H1 (cell line): ENCODE measurements around the gene HDX. TPM values are rescaled to one million over a fixed set of nuclear protein-coding genes. Genes with fewer than 3 reads are reported as not detected.

Source experiments
- CTCF ChIA-PET: fragments of 300-600 bp; sonication (Branson Sonifier 250); formaldehyde crosslinking; loops from one replicate; lab custom pipeline; 2021; ENCODE audit not compliant: partially characterized antibody; lab: Charles Lee
- POLR2A ChIA-PET: fragments of 300-600 bp; sonication (Branson Sonifier 250); formaldehyde crosslinking; loops from one replicate; lab custom pipeline; 2021; ENCODE audit warnings: inconsistent platforms; ENCODE audit not compliant: partially characterized antibody; lab: Charles Lee
- DNase-seq, 2 experiments: peaks; one replicate each; pipeline versions ENCODE4 v3.0.0 to v3.0.0-alpha.2; 2010 to 2022; ENCODE audit warnings: low spot score in 2 of 2, low read depth in 1 of 2, mixed read lengths in 1 of 2
- FAIRE-seq: peaks from 2 replicates; lab custom pipeline; 2011; peaks lifted over from hg19 to GRCh38; lab: Jason Lieb, UNC
- H2AFZ ChIP-seq: 2 replicates; pipeline ENCODE4 v1.8.1; 2012; ENCODE audit warnings: low read length, inconsistent platforms
- H2AK5ac ChIP-seq: 2 replicates; pipeline ENCODE4 v1.6.1; 2013; ENCODE audit warnings: low read depth, low read length
- H2BK120ac ChIP-seq: replicated peaks from 2 replicates; pipeline ENCODE3; 2013; ENCODE audit warnings: low read depth, low read length, inconsistent platforms
- H2BK12ac ChIP-seq: 2 replicates; pipeline ENCODE4 v1.6.1; 2013; ENCODE audit warnings: low read depth, low read length
- H2BK15ac ChIP-seq: 2 replicates; pipeline ENCODE4 v1.6.1; 2013; ENCODE audit warnings: low read length
- H2BK20ac ChIP-seq: 2 replicates; pipeline ENCODE4 v1.6.1; 2013; ENCODE audit warnings: low read length
- H2BK5ac ChIP-seq: 2 replicates; pipeline ENCODE4 v1.6.1; 2013; ENCODE audit warnings: low read depth, low read length
- H3K14ac ChIP-seq: 2 replicates; pipeline ENCODE4 v1.6.1; 2013; ENCODE audit warnings: inconsistent platforms; ENCODE audit not compliant: insufficient read length
- H3K18ac ChIP-seq: 2 replicates; pipeline ENCODE4 v1.6.1; 2013; ENCODE audit warnings: low read length; ENCODE audit errors: extremely low read depth
- H3K23ac ChIP-seq: 2 replicates; pipeline ENCODE4 v1.6.1; 2013; ENCODE audit warnings: inconsistent platforms; ENCODE audit not compliant: insufficient read length
- H3K23me2 ChIP-seq: 2 replicates; pipeline ENCODE4 v1.6.1; 2013; ENCODE audit warnings: low read depth, low read length
- H3K27ac ChIP-seq: 2 replicates; pipeline ENCODE4 v1.6.1; 2011; ENCODE audit warnings: low read depth, low read length, inconsistent platforms
- H3K27me3 ChIP-seq, 4 experiments: replicated peaks in 1 of 4; 1 replicate in 1 of 4; 2 replicates in 3 of 4; pipeline versions ENCODE4 v1.6.1 to v1.8.1; 2011 to 2013; ENCODE audit warnings: low read length in 3 of 4, mild to moderate bottlenecking in 3 of 4, inconsistent platforms in 2 of 4, mixed read lengths in 2 of 4, moderate library complexity in 1 of 4; ENCODE audit not compliant: control insufficient read depth in 3 of 4, insufficient read depth in 3 of 4; ENCODE audit errors: extremely low read depth in 1 of 4
- H3K36me3 ChIP-seq, 4 experiments: 2 replicates each; pipeline versions ENCODE4 v1.6.1 to v1.8.1; 2011 to 2013; ENCODE audit warnings: mild to moderate bottlenecking in 4 of 4, low read length in 3 of 4, moderate library complexity in 2 of 4, control low read depth in 1 of 4, inconsistent platforms in 1 of 4; ENCODE audit not compliant: insufficient read depth in 4 of 4, control insufficient read depth in 2 of 4
- H3K4ac ChIP-seq: replicated peaks from 2 replicates; pipeline ENCODE3; 2013; ENCODE audit warnings: low read length, low read depth, mixed read lengths, inconsistent platforms; ENCODE audit not compliant: insufficient read length
- H3K4me1 ChIP-seq, 4 experiments: replicated peaks in 1 of 4; 1 replicate in 1 of 4; 2 replicates in 3 of 4; pipeline versions ENCODE4 v1.6.1 to v1.8.1; 2011 to 2013; ENCODE audit warnings: low read length in 3 of 4, inconsistent platforms in 2 of 4, mixed read lengths in 1 of 4; ENCODE audit not compliant: insufficient read depth in 4 of 4, control insufficient read depth in 3 of 4
- H3K4me2 ChIP-seq, 2 experiments: 2 replicates each; pipeline versions ENCODE4 v1.6.1 to v1.8.1; 2011 to 2013; ENCODE audit warnings: low read depth in 2 of 2, low read length in 2 of 2, control low read depth in 1 of 2, inconsistent platforms in 1 of 2, mild to moderate bottlenecking in 1 of 2; ENCODE audit not compliant: insufficient read depth in 1 of 2
- H3K4me3 ChIP-seq, 4 experiments: fragments of 200-600, 300-600 bp in 1 of 4; sonication (generic), shearing (Covaris generic), sonication (Bioruptor Twin) in 1 of 4; 2 replicates each; pipeline versions ENCODE4 v1.5.1 to v1.8.1; 2011 to 2016; ENCODE audit warnings: low read length in 4 of 4, low read depth in 3 of 4, control low read depth in 2 of 4, inconsistent platforms in 2 of 4, mild to moderate bottlenecking in 2 of 4, mixed read lengths in 1 of 4, moderate library complexity in 1 of 4; ENCODE audit not compliant: insufficient read depth in 2 of 4; ENCODE audit errors: extremely low read depth in 1 of 4
- H3K56ac ChIP-seq: replicated peaks from 2 replicates; pipeline ENCODE3; 2013; ENCODE audit warnings: low read depth, mild to moderate bottlenecking, mixed read lengths, low read length, inconsistent platforms; ENCODE audit not compliant: insufficient read length
- H3K79me1 ChIP-seq: 2 replicates; pipeline ENCODE4 v1.6.1; 2013; ENCODE audit warnings: low read depth, low read length, control low read depth
- H3K79me2 ChIP-seq, 2 experiments: 2 replicates each; pipeline versions ENCODE4 v1.6.1 to v1.8.1; 2012 to 2013; ENCODE audit warnings: low read length in 2 of 2, mild to moderate bottlenecking in 2 of 2, inconsistent platforms in 1 of 2; ENCODE audit not compliant: insufficient read depth in 2 of 2, control insufficient read depth in 1 of 2
- H3K9ac ChIP-seq, 4 experiments: replicated peaks in 1 of 4; 1 replicate in 1 of 4; 2 replicates in 3 of 4; pipeline versions ENCODE4 v1.6.1 to v1.8.1; 2011 to 2013; ENCODE audit warnings: low read depth in 3 of 4, low read length in 3 of 4, control low read depth in 2 of 4, mild to moderate bottlenecking in 2 of 4, moderate library complexity in 2 of 4, inconsistent platforms in 1 of 4; ENCODE audit errors: extremely low read depth in 1 of 4
- H3K9me3 ChIP-seq, 2 experiments: 2 replicates each; pipeline versions ENCODE4 v1.6.1 to v1.8.1; 2012 to 2013; ENCODE audit warnings: mild to moderate bottlenecking in 2 of 2, moderate library complexity in 2 of 2, control low read depth in 1 of 2, inconsistent platforms in 1 of 2, low read depth in 1 of 2, low read length in 1 of 2, mixed read lengths in 1 of 2; ENCODE audit not compliant: insufficient read depth in 2 of 2
- H4K20me1 ChIP-seq, 2 experiments: replicated peaks in 1 of 2; 2 replicates each; pipeline versions ENCODE3 to v1.8.1; 2011 to 2013; ENCODE audit warnings: inconsistent platforms in 2 of 2, low read length in 2 of 2, mild to moderate bottlenecking in 1 of 2; ENCODE audit not compliant: insufficient read depth in 2 of 2, control insufficient read depth in 1 of 2
- H4K5ac ChIP-seq: 2 replicates; pipeline ENCODE4 v1.6.1; 2013; ENCODE audit warnings: low read length, low read depth, mixed read lengths, inconsistent platforms; ENCODE audit not compliant: insufficient read length
- H4K8ac ChIP-seq: 2 replicates; pipeline ENCODE4 v1.8.0; 2013; ENCODE audit warnings: mild to moderate bottlenecking, moderate library complexity, low read length, inconsistent platforms; ENCODE audit not compliant: insufficient read depth; ENCODE audit errors: extremely low read depth
- H4K91ac ChIP-seq: replicated peaks from 2 replicates; pipeline ENCODE3; 2013; ENCODE audit warnings: low read length, mixed read lengths, inconsistent platforms; ENCODE audit not compliant: insufficient read length
- BACH1 ChIP-seq: IDR thresholded peaks from 2 replicates; pipeline ENCODE4 v1.6.1; 2012; ENCODE audit warnings: low read length, improper control_type of control experiment
- BRCA1 ChIP-seq: IDR thresholded peaks from 2 replicates; pipeline ENCODE4 v1.6.1; 2012; ENCODE audit warnings: low read depth, low read length, improper control_type of control experiment
- CHD2 ChIP-seq: IDR thresholded peaks from 2 replicates; pipeline ENCODE4 v1.6.1; 2012; ENCODE audit warnings: low read length, improper control_type of control experiment
- FOSL1 ChIP-seq: IDR thresholded peaks from 2 replicates; pipeline ENCODE4 v1.6.1; 2011; ENCODE audit warnings: mild to moderate bottlenecking, low read depth, low read length, moderate library complexity; ENCODE audit not compliant: insufficient read depth
- PHF8 ChIP-seq: fragments of 200-600 bp; sonication (generic); conservative IDR thresholded peaks from 2 replicates; pipeline ENCODE4 v1.7.1; 2012; ENCODE audit warnings: low read depth, mild to moderate bottlenecking, inconsistent platforms, low read length, moderate library complexity
- POU5F1 ChIP-seq: IDR thresholded peaks from 2 replicates; pipeline ENCODE4 v1.6.1; 2011; ENCODE audit warnings: low read depth, mild to moderate bottlenecking, low read length, moderate library complexity
- SAP30 ChIP-seq: fragments of 300-600 bp; sonication (generic); IDR thresholded peaks from 2 replicates; pipeline ENCODE4 v1.7.1; 2012; ENCODE audit warnings: low read length, moderate library complexity, mild to moderate bottlenecking, inconsistent platforms; ENCODE audit not compliant: insufficient read depth, insufficient replicate concordance
- SP1 ChIP-seq: IDR thresholded peaks from 2 replicates; pipeline ENCODE4 v1.6.1; 2011; ENCODE audit warnings: low read depth, low read length
- SP2 ChIP-seq: IDR thresholded peaks from 2 replicates; pipeline ENCODE4 v1.6.1; 2012; ENCODE audit warnings: mild to moderate bottlenecking, low read length, inconsistent platforms
- WGBS, 2 experiments: shearing (Covaris generic) in 1 of 2; methylation state at CpG; one replicate each; pipeline versions ENCODE4 v1.1.6 to v1.1.7; 2013 to 2015; ENCODE audit warnings: low lambda C conversion rate in 2 of 2, mixed read lengths in 2 of 2, inconsistent platforms in 1 of 2, low coverage in 1 of 2, missing lambda C conversion rate in 1 of 2; ENCODE audit not compliant: insufficient replicate concordance in 2 of 2, insufficient coverage in 1 of 2, insufficient read length in 1 of 2; ENCODE audit errors: extremely low coverage in 1 of 2, missing lambda C conversion rate in 1 of 2; 5-methylcytosine and 5-hydroxymethylcytosine counted together
- polyA plus RNA-seq, 7 experiments: library from polyadenylated mRNA; depleted of rRNA in 3 of 7; stranded (reverse) in 5 of 7; unstranded in 2 of 7; fragments of >200 nt in 5 of 7; fragments of 200-250 nt in 2 of 7; gene quantifications; 1 replicate in 5 of 7; 2 replicates in 1 of 7; 4 replicates in 1 of 7; pipeline versions ENCODE4 v1.2.1 to v1.2.3, GENCODE V29; 2011 to 2013; ENCODE audit warnings: missing spikeins in 2 of 7, mixed read lengths in 2 of 7
- total RNA-seq: library from RNA; stranded (reverse); fragmentation: NEBNext Ultra II Directional; extraction: Animal tissue kit (Norgen Biotek cat#: 25700); gene quantifications from 2 replicates; pipeline ENCODE4 v1.2.1, GENCODE V29; 2021

HDX gene
- total and polyA plus RNA-seq, 2 of the 8 experiments (the other 6 are each of a cell fraction or from before 2014, with no cell fraction given) = 0.54 to 10.2 TPM

DNA sequence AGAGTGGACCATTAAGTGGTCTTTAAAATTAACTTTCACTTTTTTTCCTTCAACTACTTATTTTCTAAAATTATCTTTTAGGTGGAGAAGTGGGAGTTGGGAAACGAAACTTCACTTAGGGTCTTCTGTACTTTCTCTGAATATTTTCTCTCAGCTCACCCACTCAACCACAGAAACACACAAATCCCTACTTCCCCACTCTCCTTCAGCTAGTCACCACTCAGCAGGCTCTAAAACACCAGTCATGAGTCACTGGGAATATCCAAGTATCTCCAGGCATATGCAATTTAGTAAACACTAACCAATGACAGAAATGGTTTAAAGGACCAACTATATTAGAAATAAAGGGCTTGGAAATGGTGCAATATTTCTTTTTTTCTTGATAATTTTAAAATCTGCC lies 161.3 kb downstream of the HDX start:
- ChIA-PET CTCF (interaction anchor here (1.2 to 1.5 kb wide), 2 partner anchors 21 to 294 kb away, joined by 3 read pairs; no protein-coding TSS in a partner anchor), POLR2A (no interaction called here)
- no peak for FAIRE-seq

More for the DNA sequence above, 161.3 kb downstream of the HDX start:
- no peak overlapping the region for H3K27ac ChIP-seq
- no peak for TF ChIP-seq SP2
- no peak for TF ChIP-seq SAP30
- TF ChIP-seq FOSL1 = no peak
- TF ChIP-seq PHF8 = no peak
- TF ChIP-seq CHD2 = no peak
- no peak for TF ChIP-seq POU5F1
- TF ChIP-seq BRCA1 = no peak
- TF ChIP-seq SP1 = no peak
- no peak for TF ChIP-seq BACH1
- no peak overlapping the region for H4K91ac ChIP-seq
- no peak overlapping the region for H2BK20ac ChIP-seq
- no peak overlapping the region for H3K4ac ChIP-seq
- H3K27me3 ChIP-seq = no peaks in the 10 kb centered on the region
- H3K4me2 ChIP-seq = no peak overlapping the region
- no peak for DNase-seq
- no peaks in the 10 kb centered on the region for H4K20me1 ChIP-seq
- no peak overlapping the region for H2BK120ac ChIP-seq
- no peaks in the 10 kb centered on the region for H3K23me2 ChIP-seq
- H3K56ac ChIP-seq = no peak overlapping the region
- no peaks in the 10 kb centered on the region for H3K79me2 ChIP-seq
- H3K36me3 ChIP-seq = no peaks in the 10 kb centered on the region
- H3K9me3 ChIP-seq = no peaks in the 10 kb centered on the region
- H2BK15ac ChIP-seq = no peak overlapping the region
- H2BK12ac ChIP-seq = no peak overlapping the region
- H4K8ac ChIP-seq = no peak overlapping the region
- H3K14ac ChIP-seq = no peak overlapping the region
- no peak overlapping the region for H2AFZ ChIP-seq
- 60% methylated on average over 1 of the region's 1 CpG; no CpG with 5 or more reads in 1 of the 2 experiments for WGBS, 2 experiments
- H2BK5ac ChIP-seq = no peak overlapping the region
- no peaks in the 10 kb centered on the region for H3K79me1 ChIP-seq
- no peak overlapping the region for H3K9ac ChIP-seq
- H3K4me1 ChIP-seq = 0 out of 7 replicates have a peak, but pooled peaks cover 0 to 3% (median 0%) of the 10 kb centered on the region in 4 experiments
- no peak overlapping the region for H3K18ac ChIP-seq
- no peak overlapping the region for H4K5ac ChIP-seq
- H3K4me3 ChIP-seq = no peak overlapping the region
- no peak overlapping the region for H3K23ac ChIP-seq
- no peak overlapping the region for H2AK5ac ChIP-seq
